Measurements from ENCODE around the gene ZNF512. TPM values are rescaled to one million over a fixed set of nuclear protein-coding genes. Genes with fewer than 3 reads are reported as not detected.
"Not testable (repeated sequence)": the region's sequence is repeated elsewhere in the genome, so short reads cannot be mapped to it uniquely, and the experiment has no call there.

The ZNF512 gene, protein sequence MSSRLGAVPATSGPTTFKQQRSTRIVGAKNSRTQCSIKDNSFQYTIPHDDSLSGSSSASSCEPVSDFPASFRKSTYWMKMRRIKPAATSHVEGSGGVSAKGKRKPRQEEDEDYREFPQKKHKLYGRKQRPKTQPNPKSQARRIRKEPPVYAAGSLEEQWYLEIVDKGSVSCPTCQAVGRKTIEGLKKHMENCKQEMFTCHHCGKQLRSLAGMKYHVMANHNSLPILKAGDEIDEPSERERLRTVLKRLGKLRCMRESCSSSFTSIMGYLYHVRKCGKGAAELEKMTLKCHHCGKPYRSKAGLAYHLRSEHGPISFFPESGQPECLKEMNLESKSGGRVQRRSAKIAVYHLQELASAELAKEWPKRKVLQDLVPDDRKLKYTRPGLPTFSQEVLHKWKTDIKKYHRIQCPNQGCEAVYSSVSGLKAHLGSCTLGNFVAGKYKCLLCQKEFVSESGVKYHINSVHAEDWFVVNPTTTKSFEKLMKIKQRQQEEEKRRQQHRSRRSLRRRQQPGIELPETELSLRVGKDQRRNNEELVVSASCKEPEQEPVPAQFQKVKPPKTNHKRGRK
- total RNA-seq: 10 to 100 TPM; 15.1 to 27.7 (median 20.3) TPM
- polyA plus RNA-seq: 10 to 100 TPM; 10.2 to 10.5 TPM
- long read RNA-seq, donor 1, transcript ZNF512-208 (13 exons, 3,543 nt): major isoform, 5 of 16 reads
- long read RNA-seq, donor 1, transcript ZNF512-201 (14 exons, 3,541 nt): major isoform, 5 of 16 reads
- long read RNA-seq, donor 1, partial matches to known transcripts: 1 of 16 reads
- long read RNA-seq, donor 1, other reads (novel, unspliced or antisense): 4 of 16 reads
- long read RNA-seq, donor 2, transcript ZNF512-208 (13 exons, 3,543 nt): major isoform, 6 of 23 reads
- long read RNA-seq, donor 2, partial matches to known transcripts: 5 of 23 reads
- long read RNA-seq, donor 2, other reads (novel, unspliced or antisense): 5 of 23 reads
- long read RNA-seq, donor 3, transcript ZNF512-208 (13 exons, 3,543 nt): major isoform, 10 of 32 reads
- long read RNA-seq, donor 3, partial matches to known transcripts: 7 of 32 reads
- long read RNA-seq, donor 3, other reads (novel, unspliced or antisense): 9 of 32 reads

DNA sequence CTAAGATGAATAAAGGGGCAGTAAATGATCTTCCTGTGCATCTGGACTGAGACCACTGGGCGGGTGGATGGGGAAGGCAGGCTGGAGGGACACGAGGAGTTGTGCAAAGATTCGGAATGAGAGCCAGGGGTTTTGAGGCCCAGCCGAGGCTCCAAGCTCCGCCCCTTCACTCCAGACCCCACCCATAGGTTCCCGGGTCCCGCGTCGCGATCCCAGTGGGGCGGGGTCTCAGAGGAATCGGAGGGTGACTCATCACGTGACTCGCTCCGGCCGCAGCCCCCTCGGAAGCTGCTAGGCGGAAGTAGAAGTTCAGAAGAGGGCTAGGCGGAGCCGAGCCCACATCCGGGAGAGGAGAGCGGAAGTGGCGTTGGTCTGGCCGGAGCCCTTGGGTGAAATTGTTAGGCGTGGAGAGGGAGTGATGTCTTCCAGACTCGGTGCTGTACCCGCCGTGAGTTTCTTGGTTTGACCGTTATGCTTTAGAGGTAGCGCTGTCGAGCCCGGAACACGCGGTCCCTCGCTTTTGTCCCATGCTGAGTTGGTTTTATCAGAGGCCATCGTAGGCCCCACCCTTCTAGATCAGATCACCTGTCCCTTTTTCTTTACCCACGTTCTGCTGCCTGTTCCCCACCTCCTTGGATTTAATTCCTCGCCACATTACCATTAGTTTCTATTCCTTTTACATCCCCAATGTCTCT is at the start of gene ZNF512:
Gene ZNF512 (plus strand): TSS at position 348 of the 695 bp plus-strand sequence. CDS start 71 bp downstream, at position 419.
- intact Hi-C loops (cut with DNase I): loop anchor here in 2 of 10 donors (5.0 to 10.0 kb wide), 3 partner anchors 88 to 158 kb away; partner anchors contain the start of genes FNDC4 (in 1 of the 2), GCKR (in 1 of the 2) and NRBP1 (in 1 of the 2)
- peaks cover 0 to 33% (median 12%) of the 10 kb centered on the region in 11 donors for H3K9me3 ChIP-seq
- 1% methylated on average over 38 of the region's 38 CpGs for WGBS, 2 donors
- peak within 1 kb of the TSS in 9 of 10 donors; percentile 40 to 85 (median 75) for H3K27ac ChIP-seq
- peak within 1 kb of the TSS; percentile 45 to 91 (median 72) for H3K4me3 ChIP-seq
- H3K27me3 ChIP-seq: no peaks in the 10 kb centered on the region
- TF ChIP-seq, protein P1, sequence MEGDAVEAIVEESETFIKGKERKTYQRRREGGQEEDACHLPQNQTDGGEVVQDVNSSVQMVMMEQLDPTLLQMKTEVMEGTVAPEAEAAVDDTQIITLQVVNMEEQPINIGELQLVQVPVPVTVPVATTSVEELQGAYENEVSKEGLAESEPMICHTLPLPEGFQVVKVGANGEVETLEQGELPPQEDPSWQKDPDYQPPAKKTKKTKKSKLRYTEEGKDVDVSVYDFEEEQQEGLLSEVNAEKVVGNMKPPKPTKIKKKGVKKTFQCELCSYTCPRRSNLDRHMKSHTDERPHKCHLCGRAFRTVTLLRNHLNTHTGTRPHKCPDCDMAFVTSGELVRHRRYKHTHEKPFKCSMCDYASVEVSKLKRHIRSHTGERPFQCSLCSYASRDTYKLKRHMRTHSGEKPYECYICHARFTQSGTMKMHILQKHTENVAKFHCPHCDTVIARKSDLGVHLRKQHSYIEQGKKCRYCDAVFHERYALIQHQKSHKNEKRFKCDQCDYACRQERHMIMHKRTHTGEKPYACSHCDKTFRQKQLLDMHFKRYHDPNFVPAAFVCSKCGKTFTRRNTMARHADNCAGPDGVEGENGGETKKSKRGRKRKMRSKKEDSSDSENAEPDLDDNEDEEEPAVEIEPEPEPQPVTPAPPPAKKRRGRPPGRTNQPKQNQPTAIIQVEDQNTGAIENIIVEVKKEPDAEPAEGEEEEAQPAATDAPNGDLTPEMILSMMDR (IDR thresholded peaks at IDR 0.05): peak in 1 of 9 donors; percentile 10
- ATAC-seq (peak; percentile 95 to 98 (median 97)), DNase-seq (peak; percentile 89)
- peaks cover 0 to 34% (median 20%) of the 10 kb centered on the region in 9 donors for H3K4me1 ChIP-seq
- H3K36me3 ChIP-seq: no peaks in the 10 kb centered on the region

DNA sequence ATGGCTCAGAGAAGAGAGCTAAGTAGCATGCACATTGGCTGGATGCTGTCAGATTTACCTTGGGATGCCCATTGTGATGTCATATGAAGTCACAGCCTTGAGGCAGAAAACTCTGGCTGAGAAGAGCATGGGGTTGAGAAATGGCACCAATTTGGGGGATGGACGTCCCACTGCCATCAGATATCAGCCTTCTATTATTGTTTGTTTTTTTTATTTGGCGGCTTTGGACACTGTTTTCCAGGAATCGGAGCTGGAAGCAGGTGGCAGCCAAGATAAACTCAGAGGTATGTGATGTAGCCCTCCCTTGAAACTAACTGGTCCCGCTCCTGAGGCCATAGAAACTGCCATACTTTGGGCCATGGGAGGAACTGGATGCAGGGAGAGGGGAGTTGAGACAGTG is 45.6 kb upstream of the ZNF512 start:
- 51% methylated on average over 4 of the region's 4 CpGs for WGBS, 2 donors
- no peak for DNase-seq
- Histone ChIP-seq H3K4me3 (no peak overlapping the region), H3K36me3 (no peaks in the 10 kb centered on the region), H3K4me1 (no peaks in the 10 kb centered on the region), H3K27me3 (peaks cover 0 to 6% (median 0%) of the 10 kb centered on the region in 7 donors), H3K9me3 (no peaks in the 10 kb centered on the region), H3K27ac (no peak overlapping the region)
- TF ChIP-seq, protein P1 (IDR thresholded peaks at IDR 0.05): no peak
- intact Hi-C loops (cut with DNase I): no loop called here
- ATAC-seq: no peak

DNA sequence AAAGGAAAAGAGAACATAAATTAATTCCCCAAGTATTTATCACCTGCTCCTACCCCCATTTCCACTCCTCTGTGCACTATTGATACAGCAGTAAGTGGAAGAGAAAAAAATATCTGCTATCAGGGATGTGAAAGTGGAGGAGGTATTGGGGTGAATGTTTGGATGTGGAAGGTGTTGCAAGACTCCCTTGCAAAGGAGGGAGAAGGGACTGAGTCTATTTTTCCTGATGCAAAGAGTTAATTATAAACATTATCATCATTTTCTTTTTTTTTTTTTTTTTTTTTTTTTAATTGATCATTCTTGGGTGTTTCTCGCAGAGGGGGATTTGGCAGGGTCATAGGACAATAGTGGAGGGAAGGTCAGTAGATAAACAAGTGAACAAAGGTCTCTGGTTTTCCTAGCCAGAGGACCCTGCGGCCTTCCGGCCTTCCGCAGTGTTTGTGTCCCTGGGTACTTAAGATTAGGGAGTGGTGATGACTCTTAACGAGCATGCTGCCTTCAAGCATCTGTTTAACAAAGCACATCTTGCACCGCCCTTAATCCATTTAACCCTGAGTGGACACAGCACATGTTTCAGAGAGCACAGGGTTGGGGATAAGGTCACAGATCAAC is 43.9 kb upstream of the ZNF512 start:
- H3K9me3 ChIP-seq; intact Hi-C loops (cut with DNase I); H3K4me3 ChIP-seq; H3K36me3 ChIP-seq; ATAC-seq; H3K27ac ChIP-seq; DNase-seq; H3K27me3 ChIP-seq; H3K4me1 ChIP-seq: not testable (repeated sequence)
- 46 to 51% methylated on average over 4 to 5 of the region's 6 CpGs for WGBS, 2 donors

DNA sequence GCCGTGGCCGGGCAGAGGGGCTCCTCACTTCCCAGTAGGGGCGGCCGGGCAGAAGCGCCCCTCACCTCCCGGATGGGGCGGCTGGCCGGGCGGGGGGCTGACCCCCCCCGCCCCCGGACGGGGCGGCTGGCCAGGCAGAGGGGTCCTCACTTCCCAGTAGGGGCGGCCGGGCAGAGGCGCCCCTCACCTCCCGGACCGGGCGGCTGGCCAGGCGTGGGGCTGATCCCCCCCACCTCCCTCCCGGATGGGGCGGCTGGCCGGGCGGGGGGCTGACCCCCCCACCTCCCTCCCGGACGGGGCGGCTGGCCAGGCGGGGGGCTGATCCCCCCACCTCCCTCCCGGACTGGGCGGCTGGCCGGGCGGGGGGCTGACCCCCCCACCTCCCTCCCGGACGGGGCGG is 43.2 kb upstream of the ZNF512 start:
- H3K4me1 ChIP-seq; DNase-seq; H3K9me3 ChIP-seq; intact Hi-C loops (cut with DNase I); H3K27me3 ChIP-seq; H3K36me3 ChIP-seq; H3K4me3 ChIP-seq; H3K27ac ChIP-seq; ATAC-seq: not testable (repeated sequence)
- WGBS, 2 donors: 90 to 94% methylated on average over 7 to 26 of the region's 35 CpGs
